Ascending aorta (tissue), 2 donors: ENCODE results near the gene TPM1. TPM values are rescaled to one million over a fixed set of nuclear protein-coding genes. Genes with fewer than 3 reads are reported as not detected.

Experiments used
- DNase-seq, 2 donors: peaks; one replicate each; pipeline ENCODE4 v3.0.0-alpha.2; 2019; ENCODE audit warnings: low spot score in 2 of 2
- H3K27ac ChIP-seq, 2 donors: fragments of 200-600 bp; sonication (generic); one replicate each; pipeline ENCODE4 v1.5.1; 2016 to 2017; ENCODE audit warnings: mild to moderate bottlenecking in 1 of 2
- H3K27me3 ChIP-seq: fragments of 200-600 bp; sonication (generic); one replicate; pipeline ENCODE4 v1.5.1; 2017
- H3K36me3 ChIP-seq, 2 donors: fragments of 200-600 bp; sonication (generic); one replicate each; pipeline ENCODE4 v1.5.1; 2016
- H3K4me1 ChIP-seq, 2 donors: fragments of 200-600 bp; sonication (generic); one replicate each; pipeline ENCODE4 v1.5.1; 2016 to 2017; ENCODE audit warnings: mild to moderate bottlenecking in 1 of 2
- H3K4me3 ChIP-seq, 2 donors: fragments of 200-600 bp; sonication (generic); one replicate each; pipeline ENCODE4 v1.5.1; 2016 to 2017; ENCODE audit warnings: mild to moderate bottlenecking in 1 of 2
- H3K9me3 ChIP-seq, 2 donors: fragments of 200-600 bp; sonication (generic); one replicate each; pipeline ENCODE4 v1.5.1; 2016
- CTCF ChIP-seq, 3 experiments: fragments of 200-600 bp in 2 of 3; fragments of 450-650 bp in 1 of 3; sonication (generic) in 2 of 3; IDR thresholded peaks; one replicate each; pipeline ENCODE4 v1.5.1; 2016 to 2019; ENCODE audit warnings: antibody characterized with exemption in 3 of 3, mild to moderate bottlenecking in 1 of 3, moderate library complexity in 1 of 3
- intact Hi-C: fragments of 100-400 bp; cut with DNase I; formaldehyde crosslinking; loops from one replicate; pipeline ENCODE4 v1.15.1; 2023
- total RNA-seq: library from RNA; depleted of rRNA; stranded (reverse); fragments of >200 nt; gene quantifications from one replicate; pipeline ENCODE4 v1.1.0, GENCODE V29; 2016

TPM1 gene
- total RNA-seq, 1 donor from 2014 or later: 813 TPM

- TF ChIP-seq CTCF (IDR thresholded peaks at IDR 0.05): no peak
- intact Hi-C loops: no loop called here
Observed at GRCh38 chr15:63110428-63111026, 68.0 kb downstream of the TPM1 start.

GRCh38 chr15:63111481-63111880 is 68.9 kb downstream of the TPM1 start:
- intact Hi-C loops: no loop called here
- H3K27ac ChIP-seq: no peak overlapping the region
- H3K36me3 ChIP-seq: no peaks in the 10 kb centered on the region
- no peaks in the 10 kb centered on the region for H3K9me3 ChIP-seq
- DNase-seq: no peak
- no peak for TF ChIP-seq CTCF (IDR thresholded peaks at IDR 0.05)
- no peaks in the 10 kb centered on the region for H3K27me3 ChIP-seq
- no peaks in the 10 kb centered on the region for H3K4me1 ChIP-seq
- H3K4me3 ChIP-seq: no peak overlapping the region

More at GRCh38 chr15:63110428-63111026, 68.0 kb downstream of the TPM1 start:
- no peak for DNase-seq
- H3K4me1 ChIP-seq: no peaks in the 10 kb centered on the region
- no peak overlapping the region for H3K4me3 ChIP-seq
- no peaks in the 10 kb centered on the region for H3K9me3 ChIP-seq
- no peak overlapping the region for H3K27ac ChIP-seq
- H3K27me3 ChIP-seq: no peaks in the 10 kb centered on the region
- no peaks in the 10 kb centered on the region for H3K36me3 ChIP-seq

GRCh38 chr15:63112871-63113270 is 70.3 kb downstream of the TPM1 start:
- Histone ChIP-seq H3K4me3 (no peak overlapping the region), H3K36me3 (no peaks in the 10 kb centered on the region), H3K27ac (no peak overlapping the region), H3K9me3 (no peaks in the 10 kb centered on the region), H3K27me3 (no peaks in the 10 kb centered on the region), H3K4me1 (no peaks in the 10 kb centered on the region)
- intact Hi-C loops: no loop called here
- DNase-seq: no peak
- no peak for TF ChIP-seq CTCF (IDR thresholded peaks at IDR 0.05)

- H3K9me3 ChIP-seq: no peaks in the 10 kb centered on the region
- no peaks in the 10 kb centered on the region for H3K4me1 ChIP-seq
- H3K36me3 ChIP-seq: no peaks in the 10 kb centered on the region
- H3K27me3 ChIP-seq: no peaks in the 10 kb centered on the region
- no peak overlapping the region for H3K27ac ChIP-seq
- no peak for DNase-seq
- intact Hi-C loops: no loop called here
- no peak overlapping the region for H3K4me3 ChIP-seq
- TF ChIP-seq CTCF (IDR thresholded peaks at IDR 0.05): no peak
Observed at GRCh38 chr15:63114465-63114864, 71.9 kb downstream of the TPM1 start.

Other genes starting within 250 kb of the TPM1 start
- gene LACTB, start 79.1 kb downstream of the TPM1 start, total RNA-seq: 4.6 TPM
- 16.9 TPM for gene RPS27L, start 114.7 kb downstream of the TPM1 start, total RNA-seq
- 25.1 TPM for gene RAB8B, start 146.9 kb downstream of the TPM1 start, total RNA-seq
- gene APH1B, start 234.9 kb downstream of the TPM1 start, total RNA-seq: 17.0 TPM